A673 (cell line): ENCODE results near the gene LNPK.

Source experiments
- EZH2 ChIP-seq: fragments of 200-600 bp; sonication (generic); IDR thresholded peaks from 2 replicates; pipeline ENCODE4 v1.6.1; 2017; ENCODE audit warnings: borderline replicate concordance, low read depth, mild to moderate bottlenecking, mixed read lengths, antibody characterized with exemption, low read length; ENCODE audit not compliant: poor library complexity, severe bottlenecking
- TF ChIP-seq, protein P1 (sequence below): fragments of 300-800, 200-600 bp; sonication (generic); conservative IDR thresholded peaks from 2 replicates; pipeline ENCODE4 v1.5.1; 2017; ENCODE audit warnings: low read depth, mild to moderate bottlenecking, antibody characterized with exemption, low read length, moderate library complexity, mixed read lengths

DNA sequence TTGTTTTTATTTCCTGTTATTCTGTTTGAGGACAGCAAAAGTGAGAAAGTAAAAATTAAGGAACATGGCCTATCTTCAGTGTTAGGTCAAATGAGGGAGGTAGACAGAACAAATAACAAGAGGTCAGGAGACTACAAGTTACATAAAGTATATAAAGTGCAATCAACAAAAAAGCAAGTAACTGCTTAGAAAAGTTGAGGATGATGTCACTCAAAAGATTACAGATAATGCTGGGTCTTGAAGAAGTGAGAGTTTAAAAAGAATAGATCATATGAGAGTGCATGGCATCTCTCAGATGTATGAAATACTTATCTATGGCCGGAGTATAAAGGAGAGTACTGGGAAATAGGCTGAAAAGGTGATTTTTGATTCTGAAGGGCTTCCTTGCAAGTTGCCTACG, 79.9 kb downstream of the LNPK start:
- TF ChIP-seq, protein P1, sequence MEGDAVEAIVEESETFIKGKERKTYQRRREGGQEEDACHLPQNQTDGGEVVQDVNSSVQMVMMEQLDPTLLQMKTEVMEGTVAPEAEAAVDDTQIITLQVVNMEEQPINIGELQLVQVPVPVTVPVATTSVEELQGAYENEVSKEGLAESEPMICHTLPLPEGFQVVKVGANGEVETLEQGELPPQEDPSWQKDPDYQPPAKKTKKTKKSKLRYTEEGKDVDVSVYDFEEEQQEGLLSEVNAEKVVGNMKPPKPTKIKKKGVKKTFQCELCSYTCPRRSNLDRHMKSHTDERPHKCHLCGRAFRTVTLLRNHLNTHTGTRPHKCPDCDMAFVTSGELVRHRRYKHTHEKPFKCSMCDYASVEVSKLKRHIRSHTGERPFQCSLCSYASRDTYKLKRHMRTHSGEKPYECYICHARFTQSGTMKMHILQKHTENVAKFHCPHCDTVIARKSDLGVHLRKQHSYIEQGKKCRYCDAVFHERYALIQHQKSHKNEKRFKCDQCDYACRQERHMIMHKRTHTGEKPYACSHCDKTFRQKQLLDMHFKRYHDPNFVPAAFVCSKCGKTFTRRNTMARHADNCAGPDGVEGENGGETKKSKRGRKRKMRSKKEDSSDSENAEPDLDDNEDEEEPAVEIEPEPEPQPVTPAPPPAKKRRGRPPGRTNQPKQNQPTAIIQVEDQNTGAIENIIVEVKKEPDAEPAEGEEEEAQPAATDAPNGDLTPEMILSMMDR: no peak
- no peak for TF ChIP-seq EZH2
